IPS-15b (cell line): ENCODE results near the gene PFKL.
"Not testable (repeated sequence)": the region's sequence is repeated elsewhere in the genome, so short reads cannot be mapped to it uniquely, and the experiment has no call there.

Source experiments
- H3K27me3 ChIP-seq: one replicate; pipeline ENCODE4 v1.6.1; 2013; ENCODE audit warnings: low read length; ENCODE audit not compliant: control insufficient read depth, insufficient read depth
- H3K36me3 ChIP-seq: one replicate; pipeline ENCODE4 v1.6.1; 2013; ENCODE audit warnings: low read length; ENCODE audit not compliant: control insufficient read depth, insufficient read depth
- H3K4me1 ChIP-seq: one replicate; pipeline ENCODE4 v1.6.1; 2013; ENCODE audit warnings: mild to moderate bottlenecking, low read length; ENCODE audit not compliant: control insufficient read depth, insufficient read depth
- H3K4me3 ChIP-seq: one replicate; pipeline ENCODE4 v1.5.1; 2013; ENCODE audit warnings: low read depth, low read length
- H3K9ac ChIP-seq: one replicate; pipeline ENCODE4 v1.6.1; 2013; ENCODE audit warnings: low read depth, mild to moderate bottlenecking, low read length
- H3K9me3 ChIP-seq: one replicate; pipeline ENCODE4 v1.6.1; 2013; ENCODE audit warnings: mild to moderate bottlenecking, low read length; ENCODE audit not compliant: control insufficient read depth, insufficient read depth

The PFKL gene

DNA sequence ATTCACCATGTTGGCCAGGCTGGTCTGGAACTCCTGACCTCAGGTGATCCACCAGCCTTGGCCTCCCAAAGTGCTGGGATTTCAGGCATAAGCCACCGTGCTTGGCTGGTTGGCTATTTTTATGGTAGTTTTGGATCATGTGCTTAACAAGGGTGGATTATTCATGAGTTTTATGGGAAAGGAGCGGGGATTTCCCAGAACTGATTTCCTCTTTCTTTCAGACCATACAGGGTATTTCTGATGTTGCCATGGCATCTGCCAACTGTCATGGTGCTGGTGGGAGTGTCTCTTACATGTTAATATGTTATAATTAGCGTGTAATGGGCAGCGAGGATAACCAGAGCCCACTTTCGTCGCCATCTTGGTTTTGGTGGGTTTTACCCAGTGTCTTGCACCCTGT is 56.8 kb downstream of the PFKL start:
- no peaks in the 10 kb centered on the region for H3K4me1 ChIP-seq
- H3K27me3 ChIP-seq: no peaks in the 10 kb centered on the region
- H3K36me3 ChIP-seq: no peaks in the 10 kb centered on the region
- H3K9ac ChIP-seq: no peak overlapping the region
- no peaks in the 10 kb centered on the region for H3K9me3 ChIP-seq
- H3K4me3 ChIP-seq: no peak overlapping the region

DNA sequence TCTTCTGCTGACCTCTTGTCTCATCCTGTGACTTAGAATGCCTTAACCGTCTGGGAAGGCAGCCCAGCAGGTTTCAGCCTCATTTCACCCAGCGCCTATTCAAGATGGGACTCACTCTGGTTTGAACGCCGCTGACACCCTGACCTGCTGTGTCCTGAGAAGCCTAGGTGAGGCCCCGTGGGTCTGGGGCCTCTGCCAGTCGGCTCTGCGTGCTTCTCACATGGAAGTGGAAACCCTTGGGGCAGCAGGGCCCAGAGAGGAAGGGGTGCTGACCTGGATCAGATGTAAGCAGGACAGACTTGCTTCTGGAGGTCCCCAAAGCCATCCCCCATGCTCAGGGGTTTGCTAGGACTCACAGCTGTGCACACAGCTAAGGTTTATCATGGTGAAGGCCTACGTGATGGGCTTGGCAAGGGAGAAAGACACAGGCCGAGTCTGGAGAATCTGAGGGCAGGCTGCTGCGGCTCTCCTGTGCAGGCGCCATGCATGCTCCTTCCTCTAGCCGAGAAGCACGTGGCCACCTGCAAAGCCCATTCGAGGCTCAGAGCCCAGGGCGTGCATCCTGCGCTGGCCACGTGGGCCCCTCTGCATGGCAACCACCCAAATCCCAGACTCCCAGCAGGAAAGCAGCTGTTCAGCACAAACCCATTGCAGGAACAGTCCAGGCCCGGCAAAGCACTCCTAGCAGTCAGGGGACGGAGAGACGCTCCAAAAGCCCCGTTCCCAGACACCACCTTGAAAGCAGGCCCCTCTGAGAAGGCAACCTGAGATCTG is 57.4 kb downstream of the PFKL start:
- no peaks in the 10 kb centered on the region for H3K9me3 ChIP-seq
- no peaks in the 10 kb centered on the region for H3K27me3 ChIP-seq
- H3K4me3 ChIP-seq: no peak overlapping the region
- no peaks in the 10 kb centered on the region for H3K4me1 ChIP-seq
- no peaks in the 10 kb centered on the region for H3K36me3 ChIP-seq
- no peak overlapping the region for H3K9ac ChIP-seq

DNA sequence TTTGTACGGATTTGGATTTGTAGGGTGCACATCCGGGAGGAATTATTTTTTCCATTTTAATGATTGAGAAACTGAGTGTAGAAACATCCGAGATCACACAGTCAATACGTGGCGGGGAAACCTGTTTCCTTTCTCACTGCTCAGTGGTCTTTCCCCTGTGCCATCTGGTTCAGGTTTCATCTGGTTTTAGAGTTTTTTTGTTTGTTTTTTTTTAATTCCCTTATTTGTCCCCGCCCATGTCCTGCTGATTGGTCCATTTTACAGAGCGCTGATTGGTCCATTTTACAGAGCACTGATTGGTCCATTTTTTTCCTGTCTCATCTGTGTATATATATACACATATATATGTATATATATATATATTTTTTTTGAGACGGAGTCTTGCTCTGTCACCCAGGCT is 59.5 kb downstream of the PFKL start:
- H3K9ac ChIP-seq: no peak overlapping the region
- no peak overlapping the region for H3K4me3 ChIP-seq
- no peaks in the 10 kb centered on the region for H3K4me1 ChIP-seq
- H3K36me3 ChIP-seq: no peaks in the 10 kb centered on the region
- H3K9me3 ChIP-seq: no peaks in the 10 kb centered on the region
- no peaks in the 10 kb centered on the region for H3K27me3 ChIP-seq

DNA sequence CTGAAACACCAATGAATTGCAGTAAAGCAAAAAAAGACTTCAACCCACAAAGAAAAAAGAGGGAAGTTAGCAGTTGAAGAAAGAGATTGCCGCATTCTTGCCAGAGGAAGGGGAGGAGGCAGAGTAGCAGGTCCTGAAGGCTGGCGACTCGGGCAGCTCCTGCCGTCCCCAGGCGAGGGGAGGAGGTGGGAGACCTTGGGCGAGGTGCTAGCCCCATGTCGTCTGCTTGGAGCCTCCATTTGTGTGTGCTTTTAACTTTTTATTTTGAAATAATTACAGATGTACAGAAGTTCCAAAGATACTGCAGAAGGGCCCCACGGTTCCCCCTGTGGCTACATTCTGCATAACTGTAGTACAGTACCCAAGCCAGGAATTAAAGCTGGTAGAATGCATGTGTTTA is 60.3 kb downstream of the PFKL start:
- Histone ChIP-seq H3K4me3 (no peak overlapping the region), H3K9ac (no peak overlapping the region), H3K36me3 (no peaks in the 10 kb centered on the region), H3K27me3 (no peaks in the 10 kb centered on the region), H3K9me3 (no peaks in the 10 kb centered on the region), H3K4me1 (no peaks in the 10 kb centered on the region)

DNA sequence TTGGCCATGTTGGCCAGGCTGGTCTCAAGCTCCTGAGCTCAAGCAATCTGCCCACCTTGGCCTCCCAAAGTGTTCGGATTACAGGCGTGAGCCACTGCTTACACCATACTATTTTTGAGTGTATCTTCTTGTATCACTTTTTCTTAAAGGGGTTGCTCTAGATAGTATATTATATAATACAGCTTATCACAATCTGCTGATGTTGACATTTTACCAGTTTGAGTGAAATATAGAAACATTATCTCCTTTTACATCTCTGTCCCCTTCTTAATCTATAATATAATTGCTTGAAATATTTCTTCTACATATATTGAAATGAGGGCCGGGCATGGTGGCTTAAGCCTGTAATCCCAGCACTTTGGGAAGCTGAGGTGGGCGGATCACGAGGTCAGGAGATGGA is 62.0 kb downstream of the PFKL start:
- H3K4me1 ChIP-seq, H3K4me3 ChIP-seq, H3K27me3 ChIP-seq, H3K36me3 ChIP-seq, H3K9ac ChIP-seq, H3K9me3 ChIP-seq: not testable (repeated sequence)

DNA sequence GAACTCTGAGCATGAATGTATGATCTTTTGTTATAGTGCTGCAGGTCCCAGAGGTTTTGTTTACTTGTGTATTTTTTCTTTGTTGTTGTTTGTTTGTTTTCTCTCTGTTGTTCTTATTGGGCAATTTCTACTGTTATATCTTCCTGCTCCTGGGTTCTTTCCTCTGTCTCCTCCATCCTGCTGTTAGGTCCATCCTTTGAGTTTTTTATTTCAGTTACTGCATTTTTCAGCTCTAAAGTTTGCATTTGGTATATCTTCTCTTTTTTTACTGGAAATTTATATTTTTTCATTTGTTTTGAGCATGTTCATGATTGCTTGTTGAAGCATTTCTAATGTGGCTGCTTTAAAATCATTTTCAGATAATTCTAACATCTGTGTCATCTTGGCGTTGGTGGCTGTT is 63.4 kb downstream of the PFKL start:
- no peaks in the 10 kb centered on the region for H3K9me3 ChIP-seq
- no peaks in the 10 kb centered on the region for H3K27me3 ChIP-seq
- no peaks in the 10 kb centered on the region for H3K4me1 ChIP-seq
- H3K36me3 ChIP-seq: no peaks in the 10 kb centered on the region
- H3K4me3 ChIP-seq: no peak overlapping the region
- H3K9ac ChIP-seq: no peak overlapping the region

DNA sequence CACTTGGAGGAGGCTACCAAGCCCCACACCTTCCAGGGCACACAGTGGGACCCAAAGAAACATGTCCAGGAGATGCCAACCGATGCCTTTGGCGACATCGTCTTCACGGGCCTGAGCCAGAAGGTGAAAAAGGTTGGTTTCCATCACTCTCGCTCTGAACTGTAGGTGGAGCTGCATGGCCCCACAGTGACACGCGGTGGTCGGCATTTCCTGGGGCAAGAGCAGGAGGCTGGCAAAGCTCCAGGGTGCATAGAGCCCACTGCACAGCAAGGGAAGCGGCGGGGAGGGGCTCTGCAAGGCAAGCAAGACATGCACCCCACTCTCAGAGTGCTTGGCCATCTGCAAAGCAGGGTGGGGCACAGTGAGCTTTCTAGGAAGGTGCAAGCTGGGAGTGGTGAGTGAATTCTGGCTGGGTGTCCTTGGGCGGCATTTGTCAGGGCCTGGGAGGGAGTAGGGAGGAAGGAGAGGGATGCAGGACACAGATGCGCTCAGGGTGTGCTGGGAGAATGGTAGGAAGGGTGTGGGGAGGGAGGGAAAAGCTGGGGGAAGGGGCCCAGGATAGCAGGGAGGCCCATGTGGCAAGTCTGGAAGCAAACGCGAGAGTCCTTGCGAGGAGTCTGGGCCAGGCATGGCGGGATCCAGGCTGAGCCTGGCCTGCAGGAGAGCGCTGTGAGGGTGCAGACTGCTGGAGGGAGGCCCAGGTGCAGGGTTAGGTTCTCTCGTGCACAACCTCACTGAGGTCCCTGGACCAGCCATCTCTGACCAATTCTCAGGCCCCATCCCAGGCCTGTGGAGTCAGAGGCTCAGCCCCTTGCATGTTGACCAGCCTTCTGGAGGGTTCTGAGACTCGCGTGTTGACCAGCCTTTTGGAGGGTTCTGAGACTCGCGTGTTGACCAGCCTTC is 64.5 kb downstream of the PFKL start:
- Histone ChIP-seq H3K9ac (no peak overlapping the region), H3K36me3 (no peaks in the 10 kb centered on the region), H3K4me1 (no peaks in the 10 kb centered on the region), H3K27me3 (peaks cover 5% of the 10 kb centered on the region), H3K9me3 (no peaks in the 10 kb centered on the region), H3K4me3 (no peak overlapping the region)

DNA sequence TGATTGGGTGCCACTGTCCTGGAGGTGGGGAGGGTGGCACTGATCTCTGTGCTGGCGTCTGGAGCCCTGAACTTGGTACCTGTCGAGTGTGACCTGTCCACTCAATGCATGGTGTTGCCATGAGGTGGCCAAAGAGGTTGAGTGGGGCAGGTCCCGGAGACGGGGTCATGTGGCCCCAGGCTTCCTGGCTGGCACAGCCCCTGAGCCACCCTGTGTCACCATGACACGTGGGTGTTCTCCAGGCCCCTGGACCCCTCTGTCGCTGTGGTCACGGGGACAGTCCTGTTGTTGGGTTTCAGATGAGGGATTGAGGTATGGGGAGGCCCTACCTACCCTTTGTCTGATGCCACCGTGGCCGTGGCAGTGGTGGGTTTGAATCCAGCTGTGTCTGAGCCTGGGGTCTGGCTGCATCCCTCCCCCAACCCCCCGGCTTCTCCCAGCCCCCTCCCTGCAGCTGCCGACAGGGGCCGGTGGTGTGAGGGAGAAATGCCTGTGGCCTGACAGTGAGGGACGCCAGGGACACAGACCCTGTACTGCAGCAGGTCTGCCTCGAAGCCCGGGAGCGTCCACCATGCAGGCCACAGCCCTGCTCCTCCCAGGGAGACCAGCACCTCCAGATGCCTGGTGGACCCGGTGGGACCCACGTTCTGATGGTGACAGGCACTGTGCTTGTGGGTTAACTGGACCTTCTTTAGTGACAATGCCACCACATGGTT is 65.6 kb downstream of the PFKL start:
- Histone ChIP-seq H3K9me3 (no peaks in the 10 kb centered on the region), H3K9ac (no peak overlapping the region), H3K36me3 (no peaks in the 10 kb centered on the region), H3K4me3 (no peak overlapping the region), H3K4me1 (no peaks in the 10 kb centered on the region), H3K27me3 (peaks cover 9% of the 10 kb centered on the region)

DNA sequence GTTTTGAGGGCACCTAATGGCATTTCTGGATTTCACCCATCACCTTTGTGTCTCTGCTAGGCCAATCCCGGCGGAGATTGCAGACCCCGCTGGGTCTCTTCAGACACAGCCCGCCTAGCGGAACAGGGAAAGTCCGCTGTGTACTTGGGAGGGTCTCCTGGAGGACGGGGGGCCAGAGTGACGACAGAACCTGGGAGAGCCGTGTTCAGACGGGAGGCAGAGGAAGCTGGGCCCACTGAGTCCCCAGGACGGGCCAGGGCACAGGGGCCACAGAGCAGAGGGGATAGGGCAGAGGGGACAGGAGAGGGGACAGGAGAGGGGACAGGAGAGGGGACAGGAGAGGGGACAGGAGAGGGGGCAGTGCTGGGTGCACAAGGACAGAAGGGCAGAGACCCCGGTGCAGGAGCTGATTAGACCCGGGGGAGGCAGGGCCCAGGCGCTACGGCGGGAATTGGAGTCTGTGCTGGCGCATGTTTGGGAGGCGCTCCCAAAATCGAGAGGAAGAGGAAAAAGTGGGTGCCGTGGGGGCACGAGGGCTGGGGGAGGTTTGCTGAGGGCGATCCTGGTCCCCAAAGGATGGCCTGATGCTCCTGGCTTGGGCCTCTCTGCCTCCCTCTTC is 66.2 kb downstream of the PFKL start:
- no peaks in the 10 kb centered on the region for H3K4me1 ChIP-seq
- H3K4me3 ChIP-seq: no peak overlapping the region
- H3K9me3 ChIP-seq: no peaks in the 10 kb centered on the region
- H3K9ac ChIP-seq: no peak overlapping the region
- no peaks in the 10 kb centered on the region for H3K36me3 ChIP-seq
- peaks cover 11% of the 10 kb centered on the region for H3K27me3 ChIP-seq

DNA sequence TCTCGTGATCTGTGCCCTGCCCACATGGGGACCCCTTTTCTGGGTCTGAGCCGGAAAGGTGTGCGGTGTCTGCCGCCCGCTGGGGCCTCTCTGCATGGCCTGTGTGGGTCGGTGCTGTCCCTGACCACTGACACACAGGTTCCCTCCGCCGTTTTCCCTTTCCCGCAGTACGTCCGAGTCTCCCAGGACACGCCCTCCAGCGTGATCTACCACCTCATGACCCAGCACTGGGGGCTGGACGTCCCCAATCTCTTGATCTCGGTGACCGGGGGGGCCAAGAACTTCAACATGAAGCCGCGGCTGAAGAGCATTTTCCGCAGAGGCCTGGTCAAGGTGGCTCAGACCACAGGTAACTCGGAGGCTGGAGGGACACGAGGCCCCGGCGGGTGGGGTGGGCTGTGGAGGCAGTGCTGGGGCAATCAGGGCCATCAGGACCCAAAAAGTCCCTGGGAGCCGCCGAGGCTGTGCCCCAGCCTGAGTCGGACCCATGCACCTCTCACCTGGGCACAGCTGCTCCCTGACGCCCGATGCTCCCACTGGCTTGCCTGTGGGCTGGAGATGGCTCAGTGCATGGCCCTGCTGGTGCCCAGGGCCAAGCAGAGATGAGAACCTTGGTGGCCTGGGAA is 66.8 kb downstream of the PFKL start:
- no peak overlapping the region for H3K4me3 ChIP-seq
- H3K27me3 ChIP-seq: peaks cover 11% of the 10 kb centered on the region
- no peaks in the 10 kb centered on the region for H3K4me1 ChIP-seq
- no peak overlapping the region for H3K9ac ChIP-seq
- no peaks in the 10 kb centered on the region for H3K36me3 ChIP-seq
- H3K9me3 ChIP-seq: no peaks in the 10 kb centered on the region
